ENCODE results near the gene BCL3. TPM values are rescaled to one million over a fixed set of nuclear protein-coding genes. Genes with fewer than 3 reads are reported as not detected.
"Not testable (repeated sequence)": the region's sequence is repeated elsewhere in the genome, so short reads cannot be mapped to it uniquely, and the experiment has no call there.

BCL3 gene
- total RNA-seq, 1 donor from 2014 or later: 18.3 TPM

DNA sequence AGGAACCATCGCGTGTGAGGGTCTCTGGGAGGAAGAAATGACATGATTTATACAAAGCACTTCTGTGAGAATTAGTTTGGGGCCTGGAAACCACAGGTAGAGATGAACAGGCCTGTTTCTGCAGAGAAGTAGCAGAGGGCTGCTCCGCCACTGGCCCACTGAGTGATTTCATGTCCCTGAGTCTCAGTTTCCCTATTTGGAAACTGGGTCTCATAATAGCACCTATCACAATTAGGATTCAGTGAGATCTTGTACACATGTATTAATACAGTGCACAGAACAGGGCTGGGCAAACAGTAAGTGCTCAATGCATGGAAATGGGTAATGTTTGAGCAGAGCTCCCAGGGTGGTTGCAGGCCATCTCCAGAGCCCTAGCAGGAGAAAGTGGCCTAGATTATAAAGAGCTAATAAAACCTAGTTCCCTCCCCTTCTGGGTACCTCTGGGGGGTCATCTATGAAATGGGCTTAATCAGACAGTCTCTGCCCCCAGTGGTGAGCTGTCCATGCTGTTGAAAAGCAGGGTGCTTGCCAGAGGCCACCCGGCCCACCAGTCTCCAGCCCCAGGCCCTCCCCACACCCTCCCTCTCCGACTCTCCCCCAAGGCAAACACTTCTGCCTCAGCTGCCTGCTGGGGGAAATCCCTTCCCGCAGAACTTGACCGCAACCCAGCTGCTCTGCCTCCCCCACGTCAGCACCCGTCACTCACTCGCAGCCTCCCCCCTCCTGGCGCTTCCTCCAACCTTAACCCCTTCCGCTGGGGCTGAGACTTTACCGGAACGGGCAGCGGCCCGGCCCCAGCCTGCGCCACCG lies 4.5 kb downstream of the BCL3 start:
- ATAC-seq (peak; percentile 55), DNase-seq (ENCODE audit: missing footprints) (peak; percentile 96)
- intact Hi-C loops (cut with DNase I): no loop called here

- intact Hi-C loops (cut with DNase I): no loop called here
- DNase-seq (ENCODE audit: missing footprints) (no peak), ATAC-seq (no peak)
Measured at GRCh38 chr19:44753626-44753931, 5.1 kb downstream of the BCL3 start.

- intact Hi-C loops (cut with DNase I): no loop called here
- DNase-seq (ENCODE audit: missing footprints) (peak; percentile 98), ATAC-seq (peak; percentile 69)
Measured at GRCh38 chr19:44753932-44754749, 5.6 kb downstream of the BCL3 start.

- intact Hi-C loops (cut with DNase I): no loop called here
- DNase-seq (ENCODE audit: missing footprints) (no peak), ATAC-seq (no peak)
Measured at GRCh38 chr19:44754750-44755080, 6.2 kb downstream of the BCL3 start.

- DNase-seq (ENCODE audit: missing footprints) (peak; percentile 58), ATAC-seq (no peak)
- intact Hi-C loops (cut with DNase I): no loop called here
Measured at GRCh38 chr19:44755219-44755618, 6.7 kb downstream of the BCL3 start.

DNA sequence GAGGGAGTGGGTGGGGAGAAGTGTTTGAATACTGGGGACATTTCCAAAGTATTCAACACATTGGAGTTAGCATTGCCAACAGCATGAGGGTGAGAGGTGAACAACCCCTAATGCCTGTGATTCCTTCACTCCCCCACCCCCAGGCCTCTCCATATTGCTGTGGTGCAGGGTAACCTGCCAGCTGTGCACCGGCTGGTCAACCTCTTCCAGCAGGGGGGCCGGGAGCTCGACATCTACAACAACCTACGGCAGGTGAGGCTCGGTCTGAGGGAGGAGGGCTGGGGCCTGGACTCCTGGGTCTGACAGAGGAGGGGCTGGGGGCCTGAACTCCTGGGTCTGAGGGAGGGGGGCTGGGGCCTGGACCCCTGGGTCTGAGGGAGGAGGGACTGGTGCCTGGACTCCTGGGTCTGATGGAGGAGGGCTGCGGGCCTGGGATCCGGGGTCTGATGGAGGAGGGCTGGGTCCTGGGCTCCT lies 7.6 kb downstream of the BCL3 start:
- intact Hi-C loops (cut with DNase I): no loop called here
- DNase-seq (ENCODE audit: missing footprints) (no peak), ATAC-seq (no peak)

DNA sequence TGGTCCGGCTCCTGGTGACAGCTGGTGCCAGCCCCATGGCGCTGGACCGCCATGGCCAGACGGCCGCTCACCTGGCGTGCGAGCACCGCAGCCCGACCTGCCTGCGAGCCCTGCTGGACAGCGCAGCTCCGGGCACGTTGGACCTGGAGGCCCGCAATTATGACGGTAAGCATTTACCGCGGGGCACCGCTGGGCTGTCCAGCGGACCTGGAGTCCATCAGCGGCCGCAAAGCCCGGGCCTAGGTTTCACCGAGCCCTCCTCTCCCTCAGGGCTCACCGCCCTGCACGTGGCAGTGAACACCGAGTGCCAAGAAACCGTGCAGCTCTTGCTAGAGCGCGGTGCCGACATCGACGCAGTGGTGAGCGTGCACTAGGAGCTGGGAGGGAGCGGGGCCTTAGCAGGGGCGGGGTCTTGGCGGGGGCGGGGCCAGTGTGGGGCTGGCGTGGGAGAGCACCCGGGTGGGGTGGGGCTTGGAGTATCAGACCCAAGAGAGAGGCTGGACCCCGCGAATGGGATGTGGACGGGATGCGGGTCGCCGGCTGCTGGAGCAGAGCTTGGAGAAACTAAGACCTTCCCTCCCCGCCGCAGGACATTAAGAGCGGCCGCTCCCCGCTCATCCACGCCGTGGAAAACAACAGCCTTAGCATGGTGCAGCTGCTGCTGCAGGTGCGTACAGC lies 8.7 kb downstream of the BCL3 start:
- peak; percentile 62 for ATAC-seq
- DNase-seq (ENCODE audit: missing footprints): peak; percentile 88
- intact Hi-C loops (cut with DNase I): no loop called here

GRCh38 chr19:44757735-44758505 lies 9.4 kb downstream of the BCL3 start:
- peak; percentile 90 for DNase-seq (ENCODE audit: missing footprints)
- intact Hi-C loops (cut with DNase I): no loop called here
- ATAC-seq: peak; percentile 73

DNA sequence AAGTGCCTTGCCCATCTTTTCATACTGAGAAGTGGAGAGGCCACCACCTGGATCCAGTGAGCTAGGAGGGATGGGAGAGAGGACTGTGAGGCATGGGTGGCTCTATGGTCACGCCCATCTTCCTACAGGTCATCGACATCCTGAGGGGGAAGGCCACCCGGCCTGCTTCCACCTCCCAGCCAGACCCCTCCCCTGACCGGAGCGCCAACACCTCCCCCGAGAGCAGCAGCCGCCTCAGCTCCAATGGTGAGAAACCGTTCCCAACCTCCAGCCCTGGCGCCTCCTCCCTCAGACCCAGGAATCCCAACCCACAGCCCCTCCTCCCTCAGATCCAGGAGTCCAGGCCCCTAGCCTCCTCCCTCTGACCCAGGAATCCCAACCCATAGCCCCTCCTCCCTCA lies 10.1 kb downstream of the BCL3 start:
- intact Hi-C loops (cut with DNase I): no loop called here
- no peak for DNase-seq (ENCODE audit: missing footprints)
- no peak for ATAC-seq

DNA sequence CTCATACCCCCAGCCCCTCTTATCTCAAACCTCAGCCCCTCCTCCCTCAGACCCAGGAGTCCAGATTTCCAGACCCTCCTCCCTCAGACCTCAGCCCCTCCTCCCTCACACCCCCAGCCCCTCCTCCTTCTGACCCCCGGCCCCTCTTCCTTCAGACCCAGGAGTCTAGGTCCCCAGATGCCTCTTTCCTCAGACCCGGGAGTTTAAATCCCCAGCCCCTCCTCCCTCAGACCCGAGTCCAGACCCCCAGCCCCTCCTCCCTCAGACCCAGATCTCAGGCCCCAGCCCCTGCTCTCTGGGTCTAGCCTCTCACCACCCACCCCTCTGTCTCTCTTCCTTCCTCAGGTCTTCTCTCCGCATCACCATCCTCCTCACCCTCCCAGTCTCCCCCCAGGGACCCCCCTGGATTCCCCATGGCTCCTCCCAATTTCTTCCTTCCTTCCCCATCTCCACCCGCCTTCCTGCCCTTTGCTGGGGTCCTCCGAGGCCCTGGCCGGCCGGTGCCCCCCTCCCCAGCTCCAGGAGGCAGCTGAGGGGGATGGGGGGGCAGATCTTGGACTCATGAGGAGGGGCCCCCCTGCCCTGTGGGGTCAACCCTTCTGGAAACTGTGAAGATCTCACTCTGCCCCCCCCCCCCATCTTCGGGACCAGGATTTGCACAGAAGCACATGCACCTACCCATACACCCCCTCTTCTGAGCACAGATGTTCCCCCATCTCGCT lies 10.7 kb downstream of the BCL3 start:
- intact Hi-C loops (cut with DNase I): no loop called here
- ATAC-seq: no peak
- DNase-seq (ENCODE audit: missing footprints): no peak

DNA sequence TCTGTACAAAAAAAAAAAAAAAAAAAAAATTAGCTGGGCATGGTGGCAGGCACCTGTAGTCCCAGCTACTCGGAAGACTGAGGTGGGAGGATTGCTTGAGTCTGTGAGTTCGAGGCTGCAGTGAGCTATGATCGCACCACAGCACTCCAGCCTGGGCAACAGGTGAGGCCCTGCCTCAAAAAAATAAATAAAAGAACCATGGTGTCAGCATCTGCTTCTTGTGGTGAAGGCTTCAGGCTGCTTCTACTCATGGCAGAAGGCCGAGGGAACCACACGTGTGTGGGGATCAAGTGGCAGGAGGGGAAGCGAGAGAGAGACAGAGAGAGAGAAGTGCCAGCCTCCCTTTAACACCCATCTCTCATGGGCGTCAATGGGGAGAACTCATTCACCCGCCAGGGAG lies 13.5 kb downstream of the BCL3 start:
- intact Hi-C loops (cut with DNase I): no loop called here
- no peak for ATAC-seq

DNA sequence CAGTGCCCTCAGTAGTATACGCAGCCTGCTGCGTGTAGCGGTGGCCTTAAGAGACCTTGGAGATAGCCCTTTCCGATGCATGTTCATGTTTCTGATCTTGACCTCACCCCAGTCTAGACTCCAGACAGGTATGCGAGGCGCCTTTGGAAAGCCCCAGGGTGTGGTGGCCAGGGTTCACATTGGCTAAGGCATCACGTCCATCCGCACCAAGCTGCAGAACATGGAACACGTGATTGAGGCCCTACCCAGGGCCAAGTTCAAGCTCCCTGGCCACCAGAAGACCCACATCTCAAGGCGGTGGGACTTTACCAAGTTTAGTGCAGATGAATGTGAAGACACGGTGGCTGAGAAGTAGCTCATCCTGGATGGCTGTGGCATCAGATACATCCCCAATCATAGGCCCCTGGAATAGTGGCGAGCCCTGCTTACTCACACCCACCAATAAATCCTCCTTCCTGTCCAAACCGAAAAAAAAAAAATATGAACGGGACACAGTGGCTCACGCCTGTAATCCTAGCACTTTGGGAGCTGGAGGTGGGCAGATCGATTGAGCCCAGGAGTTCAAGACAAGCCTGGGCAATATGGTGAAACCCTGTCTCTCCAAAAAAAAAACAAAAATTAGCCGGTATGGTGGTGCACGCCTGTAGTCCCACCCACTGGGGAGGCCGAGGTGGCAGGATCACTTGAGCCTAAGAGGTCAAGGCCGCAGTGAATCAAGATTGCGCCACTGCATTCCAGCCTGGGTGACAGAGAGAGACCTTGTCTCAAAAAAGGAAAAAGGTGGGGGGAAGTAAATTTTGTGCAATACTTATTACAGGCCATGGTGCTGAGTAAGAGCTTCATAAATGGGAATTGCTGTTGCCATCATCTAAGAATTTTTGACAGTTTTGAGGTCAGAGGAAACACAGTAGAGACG lies 16.8 kb downstream of the BCL3 start:
- ATAC-seq (no peak), DNase-seq (ENCODE audit: missing footprints) (peak; percentile 89)
- intact Hi-C loops (cut with DNase I): no loop called here

More for the DNA sequence above, 13.5 kb downstream of the BCL3 start:
- DNase-seq (ENCODE audit: missing footprints): no peak

- ATAC-seq: no peak
- DNase-seq (ENCODE audit: missing footprints): no peak
- intact Hi-C loops (cut with DNase I): no loop called here
Measured at GRCh38 chr19:44765949-44766335, 17.4 kb downstream of the BCL3 start.

DNA sequence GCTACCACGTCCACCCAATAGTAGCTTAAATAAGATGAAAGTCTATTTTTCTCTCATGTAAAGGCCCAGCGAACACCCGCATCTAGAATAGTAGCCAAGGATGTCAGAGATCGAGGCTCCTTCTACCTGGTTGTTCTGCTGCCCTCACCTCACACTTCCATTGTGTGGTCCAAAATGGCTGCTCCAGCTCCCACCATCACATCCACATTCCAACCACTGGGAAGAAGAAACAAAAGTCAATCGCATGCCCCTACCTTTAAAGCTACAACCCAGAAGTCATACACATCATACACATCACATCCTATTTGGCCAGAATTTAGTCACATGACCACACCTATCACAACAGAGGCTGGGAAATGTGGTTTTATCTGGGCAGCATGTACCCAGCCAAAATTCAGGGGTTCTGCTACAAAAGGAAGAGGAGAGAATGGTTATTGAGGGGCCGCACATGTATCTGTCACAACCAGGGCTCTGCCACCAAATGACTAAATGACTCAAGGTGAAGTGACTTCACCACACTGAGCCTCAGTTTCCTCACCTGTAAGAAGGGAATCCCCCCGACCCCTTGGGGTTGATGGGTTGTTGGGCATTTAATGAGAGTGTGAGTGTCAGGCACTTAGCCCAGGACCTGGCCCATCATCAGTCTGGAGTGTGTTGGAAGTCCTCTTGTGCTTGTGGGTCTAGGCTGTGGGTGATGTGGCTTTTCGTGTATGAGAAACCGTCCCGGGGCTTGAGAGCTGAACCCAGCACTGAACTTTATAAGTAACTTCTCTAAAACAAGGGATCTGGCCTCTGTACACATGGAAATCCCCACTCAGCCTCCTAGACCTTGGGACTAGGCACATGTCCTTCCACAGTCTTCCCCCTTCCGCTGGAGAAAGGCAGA lies 19.0 kb downstream of the BCL3 start:
- DNase-seq (ENCODE audit: missing footprints) (no peak), ATAC-seq (no peak)
- intact Hi-C loops (cut with DNase I): no loop called here

- peak; percentile 96 for DNase-seq (ENCODE audit: missing footprints)
- intact Hi-C loops (cut with DNase I): loop anchor here (1.0 to 10.0 kb wide), 3 partner anchors 46 to 196 kb away; no protein-coding TSS in a partner anchor
- ATAC-seq: peak; percentile 99
Measured at GRCh38 chr19:44770550-44771257, 22.2 kb downstream of the BCL3 start.

GRCh38 chr19:44772144-44772543 lies 23.6 kb downstream of the BCL3 start:
- not testable (repeated sequence) for DNase-seq (ENCODE audit: missing footprints); ATAC-seq
- intact Hi-C loops (cut with DNase I): loop anchor here (10.0 kb wide), 1 partner anchor 197 kb away; no protein-coding TSS in a partner anchor

All from Right ventricle myocardium inferior (tissue), 1 donor.